OCI-LY3 (cell line): ENCODE measurements around the gene KCNAB1.

Experiments
- H2AFZ ChIP-seq: fragments of 200-600, 300-600 bp; shearing (Covaris generic); 2 replicates; pipeline ENCODE4 v1.6.0; 2014; ENCODE audit warnings: antibody characterized with exemption, low read depth, low read length
- H3K27ac ChIP-seq: fragments of 200-600, 300-600 bp; sonication (generic); 2 replicates; pipeline ENCODE4 v1.5.1; 2014; ENCODE audit warnings: mild to moderate bottlenecking, low read length, moderate library complexity, mixed read lengths
- H3K27me3 ChIP-seq: fragments of 200-600, 300-600 bp; sonication (generic); 2 replicates; pipeline ENCODE4 v1.6.1; 2014; ENCODE audit warnings: low read depth, low read length, mixed read lengths
- H3K36me3 ChIP-seq: fragments of 200-600, 300-600 bp; sonication (generic); replicated peaks from 2 replicates; pipeline ENCODE3; 2014; ENCODE audit warnings: low read depth, low read length, mixed read lengths
- H3K4me1 ChIP-seq: fragments of 300-600, 200-600 bp; sonication (generic); 2 replicates; pipeline ENCODE4 v1.6.1; 2014; ENCODE audit warnings: low read length, mixed read lengths
- H3K4me2 ChIP-seq: fragments of 200-600, 300-600 bp; sonication (generic); 2 replicates; pipeline ENCODE4 v1.6.1; 2014; ENCODE audit warnings: low read length, mixed read lengths
- H3K4me3 ChIP-seq: fragments of 300-600, 200-600 bp; sonication (generic); 2 replicates; pipeline ENCODE4 v1.5.1; 2014; ENCODE audit warnings: antibody characterized with exemption, mild to moderate bottlenecking, low read length, moderate library complexity
- H3K79me2 ChIP-seq: fragments of 300-600, 200-600 bp; shearing (Covaris generic); 2 replicates; pipeline ENCODE4 v1.6.1; 2014; ENCODE audit warnings: mild to moderate bottlenecking, low read length, mixed read lengths
- H3K9ac ChIP-seq: fragments of 300-600, 200-600 bp; shearing (Covaris generic); 2 replicates; pipeline ENCODE4 v1.6.0; 2014; ENCODE audit warnings: mild to moderate bottlenecking, low read length, moderate library complexity
- H3K9me3 ChIP-seq: fragments of 200-600, 300-600 bp; shearing (Covaris generic); 2 replicates; pipeline ENCODE4 v1.6.1; 2014; ENCODE audit warnings: low read length, mixed read lengths; ENCODE audit not compliant: insufficient read depth
- H4K20me1 ChIP-seq: fragments of 200-600, 300-600 bp; sonication (generic); 2 replicates; pipeline ENCODE4 v1.6.1; 2016; ENCODE audit warnings: low read length, mixed read lengths; ENCODE audit not compliant: insufficient read depth
- CTCF ChIP-seq: fragments of 200-600, 300-600 bp; sonication (generic); IDR thresholded peaks from 2 replicates; pipeline ENCODE4 v1.5.1; 2014; ENCODE audit warnings: antibody characterized with exemption, low read length, low read depth
- EZH2phosphoT487 ChIP-seq: fragments of 200-600 bp; shearing (Covaris generic); IDR thresholded peaks from 2 replicates; pipeline ENCODE4 v1.6.1; 2018; ENCODE audit warnings: antibody characterized with exemption, mixed run types, low read depth

KCNAB1 gene

GRCh38 chr3:156109989-156110388, 10.4 kb upstream of the KCNAB1 start:
- no peak overlapping the region for H2AFZ ChIP-seq
- no peaks in the 10 kb centered on the region for H4K20me1 ChIP-seq
- no peak overlapping the region for H3K27ac ChIP-seq
- H3K79me2 ChIP-seq: no peaks in the 10 kb centered on the region
- peaks cover 10% of the 10 kb centered on the region for H3K27me3 ChIP-seq
- no peak overlapping the region for H3K4me3 ChIP-seq
- H3K36me3 ChIP-seq: no peaks in the 10 kb centered on the region
- no peak overlapping the region for H3K4me2 ChIP-seq
- H3K9ac ChIP-seq: no peak overlapping the region
- TF ChIP-seq CTCF (no peak), EZH2phosphoT487 (no peak)
- H3K4me1 ChIP-seq: no peaks in the 10 kb centered on the region
- H3K9me3 ChIP-seq: no peaks in the 10 kb centered on the region

GRCh38 chr3:156126467-156126866, 6.1 kb downstream of the KCNAB1 start:
- Histone ChIP-seq H4K20me1 (no peaks in the 10 kb centered on the region), H3K4me2 (no peak overlapping the region), H3K9me3 (no peaks in the 10 kb centered on the region), H3K36me3 (no peaks in the 10 kb centered on the region), H3K4me1 (no peaks in the 10 kb centered on the region), H3K27ac (no peak overlapping the region), H3K4me3 (no peak overlapping the region), H3K27me3 (peaks cover 11% of the 10 kb centered on the region), H3K9ac (no peak overlapping the region), H2AFZ (no peak overlapping the region), H3K79me2 (no peaks in the 10 kb centered on the region)
- no peak for TF ChIP-seq CTCF
- TF ChIP-seq EZH2phosphoT487: no peak

- no peak overlapping the region for H3K4me3 ChIP-seq
- 0 out of 2 replicates have a peak, but pooled peaks cover 8% of the 10 kb centered on the region for H3K27me3 ChIP-seq
- TF ChIP-seq EZH2phosphoT487 (no peak), CTCF (no peak)
- H3K36me3 ChIP-seq: no peaks in the 10 kb centered on the region
- H3K9ac ChIP-seq: no peak overlapping the region
- H3K79me2 ChIP-seq: no peaks in the 10 kb centered on the region
- no peaks in the 10 kb centered on the region for H4K20me1 ChIP-seq
- H3K4me1 ChIP-seq: no peaks in the 10 kb centered on the region
- no peak overlapping the region for H3K4me2 ChIP-seq
- no peaks in the 10 kb centered on the region for H3K9me3 ChIP-seq
- H2AFZ ChIP-seq: no peak overlapping the region
- no peak overlapping the region for H3K27ac ChIP-seq
These were observed 10.9 kb downstream of the KCNAB1 start for GRCh38 chr3:156131241-156131640.

- H3K36me3 ChIP-seq: no peaks in the 10 kb centered on the region
- no peak overlapping the region for H2AFZ ChIP-seq
- no peak for TF ChIP-seq CTCF
- no peak for TF ChIP-seq EZH2phosphoT487
- no peaks in the 10 kb centered on the region for H3K4me1 ChIP-seq
- H3K27ac ChIP-seq: no peak overlapping the region
- H3K79me2 ChIP-seq: no peaks in the 10 kb centered on the region
- H3K4me2 ChIP-seq: no peak overlapping the region
- H4K20me1 ChIP-seq: no peaks in the 10 kb centered on the region
- H3K4me3 ChIP-seq: no peak overlapping the region
- 0 out of 2 replicates have a peak, but pooled peaks cover 8% of the 10 kb centered on the region for H3K27me3 ChIP-seq
- no peaks in the 10 kb centered on the region for H3K9me3 ChIP-seq
- no peak overlapping the region for H3K9ac ChIP-seq
These were observed 11.4 kb downstream of the KCNAB1 start for GRCh38 chr3:156131799-156132198.
